HepG2 (cell line): Measurements from ENCODE around the gene RNF126.

Source experiments
- HBP1 ChIP-seq: IDR thresholded peaks from 2 replicates; pipeline ENCODE4 v1.6.1; 2016; ENCODE audit warnings: low read depth, control low read depth
- JUN ChIP-seq: sonication (generic); formaldehyde crosslinking; IDR thresholded peaks from 2 replicates; pipeline ENCODE4 v1.4.0; 2020; ENCODE audit warnings: mild to moderate bottlenecking, missing genetic modification reagents
- MAFK ChIP-seq, 2 experiments: IDR thresholded peaks in 1 of 2; conservative IDR thresholded peaks in 1 of 2; 2 replicates each; pipeline ENCODE4 v1.6.1; 2011; ENCODE audit warnings: improper control_type of control experiment in 2 of 2, low read length in 2 of 2
- RBM39 ChIP-seq: fragments of 200-400 bp; formaldehyde crosslinking; IDR thresholded peaks from one replicate; pipeline ENCODE4 v1.6.1; 2018; ENCODE audit warnings: antibody characterized with exemption, mild to moderate bottlenecking, low read depth, low read length; ENCODE audit not compliant: poor library complexity, severe bottlenecking

DNA sequence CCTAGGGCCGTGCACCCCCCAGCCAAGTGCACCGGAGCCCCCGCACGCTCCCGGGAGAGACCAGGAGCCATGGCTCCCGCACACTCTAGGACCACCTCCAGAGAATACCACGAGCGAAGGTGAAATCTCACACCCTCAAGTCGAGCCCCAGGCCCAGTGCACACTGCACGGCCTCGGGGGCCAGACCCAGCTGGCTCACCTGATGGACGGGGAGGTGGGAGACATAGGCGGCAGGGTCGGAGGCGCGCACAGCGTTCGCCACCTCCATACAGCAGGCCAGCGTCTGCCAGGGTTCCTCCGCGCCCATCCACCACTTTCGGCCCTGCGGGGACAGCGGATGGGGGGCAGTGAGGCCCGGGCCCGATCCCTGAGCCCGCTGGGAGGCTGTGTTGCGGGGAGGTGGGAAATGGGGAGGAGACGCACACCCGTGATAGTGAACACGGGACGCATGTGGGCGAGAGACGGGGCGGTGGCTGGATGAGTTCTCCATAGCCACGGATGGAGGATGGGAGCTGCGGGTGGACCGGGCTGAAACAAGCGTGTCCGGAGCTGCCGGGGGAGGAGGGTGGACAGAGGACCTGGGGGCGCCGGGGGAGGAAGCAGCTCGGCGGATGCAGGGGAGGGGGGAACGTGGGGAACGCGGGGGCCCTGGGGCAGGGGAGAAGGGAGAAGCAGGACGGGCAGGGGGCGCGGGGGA is 42.7 kb downstream of the RNF126 start:
- TF ChIP-seq HBP1 (CRISPR knock-in tag) (no peak), JUN (CRISPR knock-in tag) (no peak), MAFK (conservative IDR thresholded peaks at IDR 0.05 in 1 of 2, IDR thresholded peaks at IDR 0.05 in 1 of 2; ENCODE audit: low read length in 2 of 2) (no peak), RBM39 (no peak)
